SH-SY5Y (cell line): Measurements from ENCODE around the gene CLK4.

Source experiments
- GATA2 ChIP-seq: IDR thresholded peaks from 2 replicates; pipeline ENCODE4 v1.6.1; 2011; ENCODE audit warnings: mild to moderate bottlenecking, low read depth, low read length
- GATA3 ChIP-seq: IDR thresholded peaks from 2 replicates; pipeline ENCODE4 v1.6.1; 2011; ENCODE audit warnings: low read depth, mild to moderate bottlenecking, low read length, moderate library complexity

DNA sequence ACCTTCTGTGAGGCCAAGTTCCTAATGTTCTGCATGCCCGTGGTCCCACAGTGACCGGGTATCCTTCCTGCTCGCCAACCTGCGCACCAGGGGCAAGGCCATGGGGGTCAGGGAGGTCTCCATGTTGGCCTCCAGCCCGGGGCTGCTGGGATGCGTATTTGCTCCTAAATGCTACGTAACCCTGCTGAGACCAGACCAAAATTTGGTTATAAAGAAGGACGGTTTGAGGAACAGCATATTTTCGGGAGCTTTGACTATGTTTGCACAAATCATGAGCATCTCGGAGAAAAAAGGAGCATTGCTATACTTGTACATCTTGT, 35.7 kb upstream of the CLK4 start:
- TF ChIP-seq GATA2: no peak
- TF ChIP-seq GATA3: no peak
